Endothelial cell of umbilical vein (primary cell): Measurements from ENCODE around the gene LMF2. TPM values are rescaled to one million over a fixed set of nuclear protein-coding genes. Genes with fewer than 3 reads are reported as not detected.

ENCODE experiments used
- BruUV-seq: library from RNA; stranded (reverse); fragments of 400-500 nt; replicated peaks from 2 replicates; lab custom pipeline; 2021; lab: Mats Ljungman, UMichigan
- CTCF ChIA-PET: fragments of 300-600, 350-600 bp; sonication (Branson Sonifier 250); formaldehyde crosslinking; loops from one replicate; lab custom pipeline; 2021; ENCODE audit warnings: antibody characterized with exemption, inconsistent platforms; lab: Charles Lee
- POLR2A ChIA-PET: fragments of 300-600, 350-600 bp; sonication (Branson Sonifier 250); formaldehyde crosslinking; loops from one replicate; lab custom pipeline; 2021; ENCODE audit warnings: antibody characterized with exemption, inconsistent platforms; lab: Charles Lee
- DNase-seq: peaks from one replicate; pipeline ENCODE4 v3.0.0-alpha.2; 2011; ENCODE audit warnings: low read depth, low spot score
- FAIRE-seq: peaks from 2 replicates; lab custom pipeline; 2011; peaks lifted over from hg19 to GRCh38; lab: Jason Lieb, UNC
- H2AFZ ChIP-seq: 2 replicates; pipeline ENCODE4 v1.6.0; 2012; ENCODE audit warnings: low read depth, low read length, control low read depth, inconsistent platforms
- H3K27ac ChIP-seq: 2 replicates; pipeline ENCODE4 v1.5.1; 2011; ENCODE audit warnings: low read depth, mild to moderate bottlenecking, control low read depth, low read length, moderate library complexity; ENCODE audit not compliant: insufficient read depth
- H3K27me3 ChIP-seq, 2 experiments: 2 replicates each; pipeline versions ENCODE4 v1.6.0 to v1.6.1; 2011; ENCODE audit warnings: low read length in 2 of 2, mixed read lengths in 1 of 2; ENCODE audit not compliant: control insufficient read depth in 2 of 2, insufficient read depth in 2 of 2
- H3K36me3 ChIP-seq, 2 experiments: 2 replicates in 1 of 2; 3 replicates in 1 of 2; pipeline ENCODE4 v1.5.1; 2011; ENCODE audit warnings: low read length in 2 of 2, mild to moderate bottlenecking in 1 of 2, moderate library complexity in 1 of 2; ENCODE audit not compliant: control insufficient read depth in 2 of 2, insufficient read depth in 2 of 2; ENCODE audit errors: extremely low read depth in 1 of 2
- H3K4me1 ChIP-seq: 3 replicates; pipeline ENCODE4 v1.5.1; 2011; ENCODE audit warnings: mild to moderate bottlenecking, low read length; ENCODE audit not compliant: control insufficient read depth, insufficient read depth; ENCODE audit errors: extremely low read depth
- H3K4me2 ChIP-seq: 2 replicates; pipeline ENCODE4 v1.6.1; 2011; ENCODE audit warnings: low read length, control low read depth, mixed read lengths; ENCODE audit not compliant: insufficient read depth
- H3K4me3 ChIP-seq, 3 experiments: fragments of 200-600 bp in 1 of 3; sonication (generic), shearing (Covaris generic) in 1 of 3; replicated peaks in 1 of 3; 2 replicates each; pipeline ENCODE4 v1.5.1; 2011 to 2016; ENCODE audit warnings: control low read depth in 3 of 3, low read length in 3 of 3, mild to moderate bottlenecking in 2 of 3, inconsistent platforms in 1 of 3, low read depth in 1 of 3, moderate library complexity in 1 of 3; ENCODE audit not compliant: insufficient read depth in 1 of 3
- H3K79me2 ChIP-seq: 2 replicates; pipeline ENCODE4 v1.6.0; 2012; ENCODE audit warnings: low read length, inconsistent platforms; ENCODE audit not compliant: control insufficient read depth, insufficient read depth
- H3K9ac ChIP-seq: replicated peaks from 2 replicates; pipeline ENCODE3; 2011; ENCODE audit warnings: low read length, control low read depth; ENCODE audit not compliant: insufficient read depth; ENCODE audit errors: extremely low read depth
- H3K9me1 ChIP-seq: replicated peaks from 3 replicates; pipeline ENCODE4 v1.6.0; 2011; ENCODE audit warnings: mild to moderate bottlenecking, low read length; ENCODE audit not compliant: control insufficient read depth, insufficient read depth; ENCODE audit errors: extremely low read depth
- H3K9me3 ChIP-seq: replicated peaks from 2 replicates; pipeline ENCODE4 v1.5.1; 2012; ENCODE audit warnings: low read length, inconsistent platforms; ENCODE audit not compliant: control insufficient read depth, insufficient read depth
- H4K20me1 ChIP-seq: replicated peaks from 2 replicates; pipeline ENCODE3; 2011; ENCODE audit warnings: mild to moderate bottlenecking, low read length; ENCODE audit not compliant: control insufficient read depth, insufficient read depth; ENCODE audit errors: extremely low read depth
- EZH2 ChIP-seq: IDR thresholded peaks from 2 replicates; pipeline ENCODE4 v1.6.1; 2012; ENCODE audit warnings: borderline replicate concordance, low read depth, mild to moderate bottlenecking, moderate library complexity, low read length, inconsistent platforms; ENCODE audit not compliant: severe bottlenecking
- FOS ChIP-seq: IDR thresholded peaks from 2 replicates; pipeline ENCODE4 v1.6.1; 2011; ENCODE audit warnings: mild to moderate bottlenecking, low read length, moderate library complexity, borderline replicate concordance; ENCODE audit not compliant: insufficient read depth
- JUN ChIP-seq: IDR thresholded peaks from 2 replicates; pipeline ENCODE4 v1.6.1; 2011; ENCODE audit warnings: borderline replicate concordance, low read depth; ENCODE audit not compliant: insufficient read length, insufficient read depth
- MYC ChIP-seq: IDR thresholded peaks from one replicate; pipeline ENCODE4 v1.6.1; 2011; ENCODE audit warnings: mild to moderate bottlenecking, low read depth, low read length
- POLR2AphosphoS5 ChIP-seq: IDR thresholded peaks from 2 replicates; pipeline ENCODE4 v1.6.1; 2012; ENCODE audit warnings: low read depth, mild to moderate bottlenecking, control low read depth, low read length, moderate library complexity; ENCODE audit not compliant: insufficient read depth
- dilution Hi-C: fragments of 300-500 bp; cut with MboI; formaldehyde crosslinking; loops from one replicate; pipeline ENCODE4 v1.15.0; 2019; ENCODE audit warnings: low sequenced_read_pairs; ENCODE audit not compliant: extremely low pct_ligation_motif_present
- intact Hi-C: fragments of 100-400 bp; cut with micrococcal nuclease; formaldehyde crosslinking; loops from one replicate; pipeline ENCODE4 v1.10.0; 2022
- polyA plus RNA-seq, 4 experiments: library from polyadenylated mRNA; depleted of rRNA in 3 of 4; stranded (reverse) in 3 of 4; unstranded in 1 of 4; fragments of >200 nt; gene quantifications; 2 replicates each; pipeline versions ENCODE4 v1.2.1 to v1.2.3, GENCODE V29; 2011 to 2012; ENCODE audit warnings: missing spikeins in 1 of 4
- total RNA-seq: library from RNA; stranded (reverse); gene quantifications from 2 replicates; pipeline ENCODE4 v1.2.3, GENCODE V29; 2021
- TF ChIP-seq, protein P1 (sequence below), 2 donors: IDR thresholded peaks; 1 replicate in 1 of 2; 2 replicates in 1 of 2; pipeline ENCODE4 v1.5.1; 2011; ENCODE audit warnings: low read length in 2 of 2, mild to moderate bottlenecking in 2 of 2, moderate library complexity in 2 of 2, control low read depth in 1 of 2, inconsistent platforms in 1 of 2, low read depth in 1 of 2; ENCODE audit not compliant: insufficient read depth in 1 of 2; ENCODE audit errors: extremely low read depth in 1 of 2
- TF ChIP-seq, protein P2 (sequence below): IDR thresholded peaks from 2 replicates; pipeline ENCODE4 v1.6.1; 2011; ENCODE audit not compliant: insufficient read depth, insufficient read length

LMF2 gene
- total and polyA plus RNA-seq, 2 donors (not counting 3 experiments of a cell fraction or from before 2014, with no cell fraction given), result 89.7 to 112 TPM

DNA sequence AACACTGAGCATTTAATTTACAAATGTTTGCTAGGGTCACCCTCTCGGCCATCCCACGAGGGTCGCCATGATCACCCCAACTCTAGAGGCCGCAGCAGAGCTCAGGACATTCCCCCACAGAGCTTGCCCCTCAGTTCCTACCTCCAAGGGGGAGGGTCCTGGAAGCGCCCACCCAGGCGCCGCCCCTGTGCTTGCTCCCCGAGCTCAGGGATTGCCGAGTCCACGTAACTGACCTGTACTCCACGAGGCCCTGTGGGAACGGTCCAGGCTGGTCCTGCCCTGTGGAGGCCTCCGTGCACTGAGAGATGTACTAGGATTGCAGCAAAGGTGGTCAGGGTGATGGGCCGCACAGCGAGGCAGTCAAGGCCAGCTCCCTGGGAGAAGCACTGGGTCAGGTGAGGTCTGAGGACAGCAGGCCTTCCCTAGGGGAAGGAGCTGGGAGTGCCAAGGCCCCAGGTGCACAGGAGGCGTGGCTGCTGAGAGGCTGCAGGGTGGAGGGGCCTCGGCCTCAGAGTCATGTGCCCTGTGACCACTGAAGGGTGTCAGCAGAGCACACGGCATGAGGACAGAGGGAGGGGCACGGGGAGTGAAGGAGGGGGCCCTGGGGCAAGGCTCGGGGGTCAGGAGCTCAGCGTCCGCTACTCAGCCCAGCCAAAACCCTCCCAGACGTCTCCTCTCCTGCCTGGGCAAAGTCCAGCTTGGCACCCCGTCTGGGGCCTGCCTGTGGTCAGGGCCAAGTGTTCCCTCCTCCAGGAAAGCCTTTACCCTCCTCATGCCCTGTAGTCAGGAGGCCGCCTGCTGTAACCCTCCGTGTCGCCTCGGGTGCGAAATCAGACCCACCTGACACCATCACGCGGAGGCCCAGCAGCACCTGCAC lies 23.3 kb downstream of the LMF2 start:
- BruUV-seq, result no TSS peak
- TF ChIP-seq EZH2, result no peak
- no peak for TF ChIP-seq MYC
- TF ChIP-seq JUN, result no peak
- TF ChIP-seq FOS, result no peak
- TF ChIP-seq, protein P1, sequence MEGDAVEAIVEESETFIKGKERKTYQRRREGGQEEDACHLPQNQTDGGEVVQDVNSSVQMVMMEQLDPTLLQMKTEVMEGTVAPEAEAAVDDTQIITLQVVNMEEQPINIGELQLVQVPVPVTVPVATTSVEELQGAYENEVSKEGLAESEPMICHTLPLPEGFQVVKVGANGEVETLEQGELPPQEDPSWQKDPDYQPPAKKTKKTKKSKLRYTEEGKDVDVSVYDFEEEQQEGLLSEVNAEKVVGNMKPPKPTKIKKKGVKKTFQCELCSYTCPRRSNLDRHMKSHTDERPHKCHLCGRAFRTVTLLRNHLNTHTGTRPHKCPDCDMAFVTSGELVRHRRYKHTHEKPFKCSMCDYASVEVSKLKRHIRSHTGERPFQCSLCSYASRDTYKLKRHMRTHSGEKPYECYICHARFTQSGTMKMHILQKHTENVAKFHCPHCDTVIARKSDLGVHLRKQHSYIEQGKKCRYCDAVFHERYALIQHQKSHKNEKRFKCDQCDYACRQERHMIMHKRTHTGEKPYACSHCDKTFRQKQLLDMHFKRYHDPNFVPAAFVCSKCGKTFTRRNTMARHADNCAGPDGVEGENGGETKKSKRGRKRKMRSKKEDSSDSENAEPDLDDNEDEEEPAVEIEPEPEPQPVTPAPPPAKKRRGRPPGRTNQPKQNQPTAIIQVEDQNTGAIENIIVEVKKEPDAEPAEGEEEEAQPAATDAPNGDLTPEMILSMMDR (IDR thresholded peaks at IDR 0.05; ENCODE audit: extremely low read depth in 1 of 2, insufficient read depth in 1 of 2, low read depth in 1 of 2, low read length in 2 of 2), result no peak
- TF ChIP-seq, protein P2, sequence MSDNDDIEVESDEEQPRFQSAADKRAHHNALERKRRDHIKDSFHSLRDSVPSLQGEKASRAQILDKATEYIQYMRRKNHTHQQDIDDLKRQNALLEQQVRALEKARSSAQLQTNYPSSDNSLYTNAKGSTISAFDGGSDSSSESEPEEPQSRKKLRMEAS, result no peak
- no peak for TF ChIP-seq POLR2AphosphoS5
- Histone ChIP-seq H2AFZ (no peak overlapping the region), H3K4me3 (no peak overlapping the region), H3K9ac (no peak overlapping the region), H3K9me3 (no peaks in the 10 kb centered on the region), H3K27me3 (peaks cover 10 to 22% of the 10 kb centered on the region in 2 experiments), H3K4me2 (no peak overlapping the region), H3K79me2 (no peaks in the 10 kb centered on the region), H3K4me1 (no peaks in the 10 kb centered on the region), H3K27ac (no peak overlapping the region), H3K9me1 (no peaks in the 10 kb centered on the region), H3K36me3 (no peaks in the 10 kb centered on the region), H4K20me1 (no peaks in the 10 kb centered on the region)
- FAIRE-seq (no peak), DNase-seq (no peak)
- ChIA-PET CTCF (interaction anchor here (0.7 to 2.6 kb wide), 2 partner anchors 14 to 244 kb away, joined by 4 to 17 read pairs; no protein-coding TSS in a partner anchor), POLR2A (no interaction called here)
- dilution Hi-C loops (no loop called here), intact Hi-C loops (no loop called here)
